Measurements from ENCODE around the gene ATF3.

GRCh38 chr1:212621043-212621948 lies 12.7 kb downstream of the ATF3 start:
- TF ChIP-seq CTCF (IDR thresholded peaks at IDR 0.05) = no peak
- no peak for TF ChIP-seq EP300 (IDR thresholded peaks at IDR 0.05)
